Fibroblast of skin of scalp (primary cell): Measurements from ENCODE around the gene SUGP2.

Experiments
- DNase-seq: peaks from one replicate; pipeline ENCODE4 v3.0.0-alpha.2; 2013

The SUGP2 gene

DNA sequence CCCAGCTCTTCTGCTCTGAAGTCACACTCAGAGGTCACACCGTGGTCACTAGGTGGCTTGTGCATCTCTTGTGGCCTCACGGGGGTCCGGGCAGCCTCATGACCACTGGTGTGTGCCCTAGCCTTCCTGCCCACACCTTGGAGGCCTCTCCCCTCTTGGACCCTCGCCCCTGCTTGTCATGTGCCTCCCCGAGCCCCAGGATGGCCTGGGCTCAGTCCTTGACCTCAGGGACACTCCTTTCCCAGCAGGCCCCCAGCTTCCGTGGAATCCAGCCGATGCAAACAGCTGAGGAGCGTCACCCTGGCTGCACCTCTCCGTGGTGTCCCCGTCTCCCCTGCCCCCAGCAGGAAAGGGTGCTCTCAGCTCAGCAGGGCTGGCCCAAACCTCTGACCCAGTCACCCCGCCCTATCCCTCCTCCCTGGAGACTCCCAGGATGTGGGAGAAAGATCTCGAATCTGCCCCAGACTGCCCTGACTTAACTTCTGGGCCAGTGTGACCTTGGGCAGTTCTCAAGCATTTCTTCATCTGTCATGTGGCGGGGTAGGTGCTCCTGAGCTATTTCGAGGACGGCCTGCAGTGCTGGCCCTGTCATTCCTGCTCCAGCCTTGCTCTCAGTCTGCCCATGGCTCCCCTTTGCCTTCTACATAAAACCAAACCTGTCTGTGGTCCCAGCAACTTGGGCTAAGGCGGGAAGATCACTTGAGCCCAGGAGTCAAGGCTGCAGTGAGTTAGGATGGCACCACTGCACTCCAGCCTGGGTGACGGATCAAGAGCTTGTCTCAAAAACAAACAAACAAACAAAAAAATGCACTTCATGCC is 25.9 kb upstream of the SUGP2 start:
- DNase-seq: no peak

- no peak for DNase-seq
These were observed 24.4 kb upstream of the SUGP2 start for GRCh38 chr19:19057720-19058119.

DNA sequence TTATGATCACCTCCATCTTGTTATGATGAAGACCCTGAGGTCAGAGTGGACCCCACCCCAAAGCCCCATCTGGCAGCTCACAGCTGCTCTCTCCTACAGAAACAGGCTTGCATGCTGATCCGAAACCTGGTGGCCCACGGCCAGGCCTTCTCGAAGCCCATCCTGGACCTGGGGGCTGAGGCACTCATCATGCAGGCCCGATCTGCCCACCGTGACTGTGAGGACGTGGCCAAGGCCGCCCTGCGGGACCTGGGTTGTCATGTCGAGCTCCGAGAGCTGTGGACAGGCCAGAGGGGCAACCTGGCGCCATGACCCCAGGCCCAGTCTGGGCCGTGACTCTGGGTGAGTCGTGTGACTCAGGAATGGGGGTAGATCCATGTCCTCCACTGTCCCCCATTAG is 24.0 kb upstream of the SUGP2 start:
- no peak for DNase-seq

DNA sequence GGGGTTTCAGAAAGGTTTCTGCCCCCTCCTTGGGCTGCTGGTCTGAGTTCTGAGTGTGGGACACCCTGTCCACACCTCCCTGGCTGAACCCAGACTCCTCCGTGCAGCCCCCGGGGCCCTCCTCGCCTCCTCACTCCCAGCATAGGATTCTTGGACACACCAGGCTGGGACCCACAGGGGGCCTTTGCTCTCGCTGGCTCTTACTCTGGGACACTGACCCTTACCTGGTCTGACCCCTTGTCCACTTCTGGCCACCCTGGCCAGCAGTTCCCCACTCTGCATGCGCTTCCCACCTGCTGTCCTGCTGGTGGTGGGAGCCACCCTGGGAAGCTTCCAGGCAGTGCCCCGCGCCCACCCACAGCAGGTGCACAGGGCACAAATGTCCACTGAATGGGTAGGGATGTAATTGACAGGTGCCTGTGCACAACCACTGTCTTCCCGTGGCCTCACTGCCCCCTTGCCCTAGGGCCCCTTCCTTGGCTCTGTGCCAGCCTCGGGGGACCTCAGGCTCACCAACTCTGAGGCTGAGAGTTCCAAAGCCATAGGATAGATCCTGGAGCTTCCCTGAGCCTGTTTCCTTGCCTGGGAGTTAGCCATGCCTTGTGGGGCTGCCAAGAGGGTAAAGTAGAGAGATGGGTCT is 23.4 kb upstream of the SUGP2 start:
- DNase-seq: no peak

GRCh38 chr19:19055701-19056100 is 22.4 kb upstream of the SUGP2 start:
- no peak for DNase-seq

DNA sequence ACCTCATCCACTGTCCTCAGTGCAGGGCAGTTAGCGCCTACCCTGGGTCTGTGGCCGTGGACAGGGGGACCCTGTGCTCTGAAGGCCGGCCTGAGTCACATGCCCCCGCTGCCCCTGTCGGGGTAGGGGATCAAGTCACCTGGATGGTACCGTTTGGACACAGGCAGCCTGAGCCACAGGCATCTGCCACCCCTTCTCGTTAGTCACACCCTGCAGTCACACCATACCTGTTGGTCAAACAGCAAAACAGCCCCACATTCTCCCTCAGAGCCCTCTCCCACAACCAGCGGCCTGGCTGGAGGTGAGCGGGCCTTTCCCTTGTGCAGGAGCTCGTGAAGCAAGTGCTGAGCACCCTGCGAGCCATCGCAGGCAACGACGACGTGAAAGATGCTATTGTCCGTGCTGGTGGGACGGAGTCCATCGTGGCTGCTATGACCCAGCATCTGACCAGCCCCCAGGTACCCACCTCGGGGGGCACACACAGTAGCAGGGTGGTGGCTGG is 21.7 kb upstream of the SUGP2 start:
- DNase-seq: no peak

DNA sequence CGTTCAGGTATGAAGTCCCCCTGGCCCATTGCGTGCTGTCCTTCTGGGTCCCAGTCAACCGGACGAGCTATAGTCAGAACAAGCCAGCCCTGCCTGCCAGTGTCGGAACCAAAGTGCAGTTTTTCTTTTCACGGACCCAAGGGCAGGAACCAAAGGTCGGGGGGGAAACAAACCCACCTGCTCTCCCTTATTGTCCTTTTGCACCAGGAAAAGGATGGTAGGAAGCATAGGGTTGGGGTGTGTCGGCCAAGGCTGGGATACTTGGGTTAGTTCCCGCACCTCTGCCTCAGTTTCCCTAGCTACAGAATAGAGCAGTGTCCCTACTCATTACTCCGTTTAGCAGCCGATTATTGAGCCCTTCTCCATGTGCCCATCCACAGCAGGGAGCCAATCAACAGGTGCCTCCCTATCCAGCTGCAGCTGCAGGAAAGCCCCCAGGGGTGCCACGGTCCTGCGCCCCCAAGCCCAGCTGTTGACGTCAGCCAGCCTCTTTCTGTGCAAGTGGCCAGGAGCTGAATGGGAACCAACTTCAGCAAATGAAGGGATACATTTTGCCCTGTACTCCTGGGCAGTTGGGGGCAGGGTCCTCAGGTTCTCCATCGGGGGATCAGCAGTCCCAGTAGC is 21.1 kb upstream of the SUGP2 start:
- DNase-seq: no peak

DNA sequence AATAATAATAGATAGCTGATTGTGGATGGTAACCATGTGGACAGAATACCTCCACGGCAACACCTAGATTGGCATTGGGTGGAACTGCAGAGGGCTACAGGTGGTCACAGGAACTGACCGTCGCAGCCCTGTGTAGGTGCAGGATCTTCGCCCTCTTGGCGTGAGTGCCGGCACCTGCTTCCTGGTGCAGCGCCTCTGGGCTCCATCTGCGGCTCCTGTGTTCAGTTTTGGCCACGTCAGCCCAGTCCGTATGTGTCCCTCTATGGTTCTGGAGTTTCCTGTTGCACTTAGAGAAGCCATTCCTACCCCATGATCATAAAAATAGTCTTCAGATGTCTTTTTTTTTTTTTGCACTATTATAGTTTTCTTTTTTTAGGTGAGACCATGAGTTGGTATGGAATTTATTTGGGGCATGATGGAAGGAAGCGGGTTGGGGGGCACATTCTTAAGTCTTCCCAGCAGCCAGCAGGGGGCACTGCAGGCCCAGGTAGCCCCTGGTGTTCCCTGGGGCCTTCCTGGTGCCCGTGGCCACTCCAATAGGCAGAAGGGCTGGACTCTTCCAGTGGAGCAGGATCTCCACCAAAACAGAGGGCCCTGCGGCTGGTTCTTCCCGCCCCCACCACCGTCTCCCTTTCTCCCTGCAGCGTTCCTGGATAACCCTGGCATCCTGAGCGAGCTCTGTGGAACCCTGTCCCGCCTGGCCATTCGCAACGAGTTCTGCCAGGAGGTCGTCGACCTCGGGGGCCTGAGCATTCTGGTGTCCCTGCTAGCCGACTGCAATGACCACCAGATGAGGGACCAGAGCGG is 20.4 kb upstream of the SUGP2 start:
- DNase-seq: peak; percentile 55

GRCh38 chr19:19052921-19053320 is 19.6 kb upstream of the SUGP2 start:
- no peak for DNase-seq

DNA sequence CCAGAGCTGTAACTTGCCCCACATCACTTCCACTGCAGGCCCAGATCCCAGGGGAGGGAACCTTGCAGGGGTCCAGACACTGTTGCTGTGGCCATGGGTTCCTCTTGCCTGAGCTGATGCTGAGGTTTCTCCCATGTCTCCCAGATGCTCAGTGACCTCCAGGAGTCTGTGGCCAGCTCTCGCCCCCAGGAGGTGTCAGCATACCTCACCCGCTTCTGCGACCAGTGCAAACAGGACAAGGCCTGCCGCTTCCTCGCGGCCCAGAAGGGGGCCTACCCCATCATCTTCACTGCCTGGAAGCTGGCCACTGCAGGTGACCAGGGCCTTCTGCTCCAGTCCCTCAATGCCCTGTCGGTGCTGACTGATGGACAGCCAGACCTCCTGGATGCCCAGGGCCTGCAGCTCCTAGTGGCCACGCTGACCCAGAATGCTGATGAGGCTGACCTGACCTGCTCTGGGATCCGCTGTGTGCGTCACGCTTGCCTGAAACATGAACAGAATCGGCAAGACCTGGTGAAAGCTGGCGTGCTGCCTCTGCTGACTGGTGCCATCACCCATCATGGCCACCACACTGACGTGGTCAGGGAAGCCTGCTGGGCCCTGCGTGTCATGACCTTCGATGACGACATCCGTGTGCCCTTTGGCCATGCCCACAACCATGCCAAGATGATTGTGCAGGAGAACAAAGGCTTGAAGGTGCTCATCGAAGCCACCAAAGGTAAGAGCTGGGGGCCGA is 18.3 kb upstream of the SUGP2 start:
- DNase-seq: no peak

DNA sequence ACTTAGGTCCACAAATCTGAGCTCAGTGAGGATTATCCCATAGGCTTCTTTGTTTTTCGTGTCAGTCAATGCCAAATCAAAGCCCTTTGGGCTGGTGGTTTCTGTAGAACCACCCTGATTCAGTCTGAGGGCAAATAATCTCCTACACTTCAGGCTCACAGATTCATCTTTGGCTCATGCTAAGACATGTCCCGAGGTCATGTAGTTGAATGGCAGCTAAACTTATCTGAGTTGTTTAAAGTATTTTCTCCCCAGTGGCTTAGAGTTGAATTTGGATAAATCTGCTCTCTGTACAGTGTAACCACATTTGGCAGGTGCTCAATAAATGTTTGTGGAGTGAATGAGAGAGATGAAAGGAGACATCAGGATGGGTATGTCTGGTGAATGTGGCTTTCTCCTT is 17.4 kb upstream of the SUGP2 start:
- DNase-seq: no peak

DNA sequence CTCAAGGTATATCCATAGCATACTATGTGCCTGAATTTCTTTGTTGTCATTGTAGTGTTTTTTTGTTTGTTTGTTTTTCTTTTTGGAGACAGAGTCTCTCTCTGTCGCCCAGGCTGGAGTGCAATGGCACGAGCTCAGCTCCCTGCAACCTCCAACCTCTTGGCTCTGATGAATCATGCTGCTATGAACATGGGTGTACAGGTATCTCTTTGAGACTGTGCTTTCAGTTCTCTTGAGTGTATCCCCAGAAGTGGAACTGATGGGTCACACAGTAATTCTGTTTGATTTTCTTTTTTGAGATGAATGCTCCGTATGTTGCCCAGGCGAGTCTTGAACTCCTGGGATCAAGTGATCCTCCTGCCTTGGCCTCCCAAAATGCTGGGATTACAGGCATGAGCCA is 16.8 kb upstream of the SUGP2 start:
- DNase-seq: no peak

DNA sequence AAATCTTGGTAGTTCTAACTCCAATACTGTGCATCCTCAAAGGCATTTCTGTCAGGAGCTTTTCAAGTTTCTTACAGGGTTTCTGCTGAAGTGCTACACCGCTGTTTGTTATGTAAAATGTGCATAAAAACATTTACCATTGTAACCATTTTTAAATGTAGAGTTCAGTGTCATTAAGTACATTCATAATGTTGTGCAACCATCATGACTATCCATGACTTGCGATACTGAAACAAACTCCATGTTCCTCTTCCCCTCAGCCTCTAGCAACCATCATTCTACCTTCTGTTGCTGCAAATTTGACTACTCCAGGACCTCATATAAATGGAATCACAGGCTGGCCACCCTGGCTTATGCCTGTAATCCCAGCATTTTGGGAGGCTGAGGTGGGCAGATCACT is 16.1 kb upstream of the SUGP2 start:
- DNase-seq: no peak

DNA sequence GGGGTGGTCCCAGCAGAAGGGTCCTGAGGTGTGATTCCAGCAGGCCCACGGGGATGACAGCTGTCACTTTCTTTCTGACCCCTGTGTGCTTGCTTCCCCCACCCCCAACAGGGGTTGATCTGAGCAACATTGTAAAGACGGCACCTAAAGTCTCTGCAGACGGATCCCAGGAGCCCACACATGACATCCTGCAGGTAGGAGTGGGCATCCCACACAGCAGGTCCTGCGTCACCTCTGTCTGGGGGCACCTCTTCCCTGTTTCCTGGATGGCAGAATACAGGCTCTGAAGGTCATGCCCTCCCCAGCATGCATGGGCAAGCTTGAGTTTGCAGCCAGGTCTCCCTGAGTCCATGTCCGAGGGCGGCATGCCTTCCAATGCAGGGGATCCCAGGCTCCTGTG is 10.6 kb upstream of the SUGP2 start:
- DNase-seq: no peak

GRCh38 chr19:19043481-19043880 is 10.2 kb upstream of the SUGP2 start:
- no peak for DNase-seq

DNA sequence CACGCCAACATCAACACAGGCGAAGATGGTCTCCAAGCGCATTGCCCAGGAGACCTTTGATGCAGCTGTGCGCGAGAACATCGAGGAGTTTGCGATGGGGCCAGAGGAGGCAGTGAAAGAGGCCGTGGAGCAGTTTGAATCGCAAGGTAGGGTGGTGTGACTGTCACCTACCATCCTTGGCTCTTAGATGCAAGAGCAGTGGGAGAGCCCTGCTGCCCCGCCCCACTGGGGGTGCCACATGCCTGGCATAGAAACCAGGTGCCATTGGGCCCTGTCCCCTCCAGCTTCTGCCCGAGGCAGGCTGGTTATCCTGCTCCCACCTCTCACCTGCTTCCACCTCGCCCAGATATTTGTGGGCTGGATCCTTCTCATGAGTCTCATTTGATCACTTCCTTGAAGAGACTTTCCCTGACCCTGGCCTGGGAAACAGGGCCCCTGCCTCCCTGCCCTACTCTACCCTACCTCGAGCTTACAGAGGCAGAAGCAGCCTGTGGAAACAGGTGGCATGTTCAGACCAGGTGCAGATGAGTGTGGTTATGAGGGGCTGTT is 9.5 kb upstream of the SUGP2 start:
- DNase-seq: no peak

- peak; percentile 77 for DNase-seq
These were observed 7.1 kb upstream of the SUGP2 start for GRCh38 chr19:19040417-19040816.

DNA sequence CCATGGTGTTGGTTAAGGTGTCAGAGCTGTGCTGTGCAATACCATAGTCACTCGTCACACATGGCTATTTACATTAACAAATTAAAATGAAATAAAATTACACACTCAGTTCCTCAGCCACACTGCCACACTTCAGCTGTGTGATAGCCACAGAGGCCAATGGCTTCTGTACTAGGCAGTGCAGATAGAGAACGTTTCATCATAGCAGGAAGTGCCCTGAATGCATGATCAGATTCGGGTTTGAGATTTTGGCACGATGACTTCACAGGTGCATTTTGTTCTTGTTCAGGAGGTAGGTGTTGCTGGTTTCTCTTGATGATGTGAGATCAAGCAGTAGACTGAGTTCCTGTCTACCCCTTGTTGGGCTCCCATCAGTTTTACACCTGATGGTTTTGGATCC is 6.6 kb upstream of the SUGP2 start:
- no peak for DNase-seq

DNA sequence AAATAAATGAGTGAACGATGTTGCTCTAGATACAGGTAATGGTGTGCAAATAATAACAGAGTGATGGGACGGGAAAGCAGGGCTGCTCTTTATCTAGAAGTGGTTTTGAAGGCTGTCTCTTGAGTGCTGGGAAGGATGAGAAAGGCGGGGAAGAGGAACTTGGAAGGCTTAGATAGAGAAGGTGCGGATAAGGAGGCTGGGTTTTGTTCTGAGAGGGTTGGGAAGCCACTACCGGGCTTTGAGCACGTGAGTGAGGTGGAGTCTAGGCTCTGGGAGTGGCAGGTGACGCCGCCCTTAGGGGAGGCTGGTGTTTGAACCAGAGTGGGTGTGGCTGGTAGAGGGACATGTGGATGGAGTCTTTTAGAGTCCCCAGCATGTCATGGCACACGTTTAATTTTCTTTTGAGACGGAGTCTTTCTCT is 897 bp upstream of the SUGP2 start:
- peak; percentile 61 for DNase-seq

GRCh38 chr19:19033176-19033425 is 216 bp downstream of the SUGP2 start:
- no peak for DNase-seq

GRCh38 chr19:19032420-19033175 is 719 bp downstream of the SUGP2 start:
- DNase-seq: peak; percentile 98
